Astrocyte (in vitro differentiated cells and primary cell): ENCODE results near the gene ZFHX3. TPM values are rescaled to one million over a fixed set of nuclear protein-coding genes. Genes with fewer than 3 reads are reported as not detected.

Source experiments
- DNase-seq: peaks from one replicate; pipeline ENCODE4 v3.0.0-alpha.2; 2010; ENCODE audit warnings: low read depth
- FAIRE-seq: peaks from 2 replicates; lab custom pipeline; 2011; peaks lifted over from hg19 to GRCh38; lab: Jason Lieb, UNC
- H2AFZ ChIP-seq: 2 replicates; pipeline ENCODE4 v1.6.0; 2012; ENCODE audit warnings: low read depth, low read length, inconsistent platforms
- H3K27ac ChIP-seq: 2 replicates; pipeline ENCODE4 v1.5.1; 2011; ENCODE audit warnings: low read depth, low read length, inconsistent platforms
- H3K27me3 ChIP-seq: 2 replicates; pipeline ENCODE4 v1.6.0; 2011; ENCODE audit warnings: low read length, inconsistent platforms; ENCODE audit not compliant: insufficient read depth
- H3K36me3 ChIP-seq: 2 replicates; pipeline ENCODE4 v1.5.1; 2011; ENCODE audit warnings: low read length, inconsistent platforms; ENCODE audit not compliant: insufficient read depth
- H3K4me1 ChIP-seq: 2 replicates; pipeline ENCODE4 v1.5.1; 2011; ENCODE audit warnings: low read length, inconsistent platforms; ENCODE audit not compliant: insufficient read depth
- H3K4me2 ChIP-seq: 2 replicates; pipeline ENCODE4 v1.6.0; 2012; ENCODE audit warnings: low read length, inconsistent platforms
- H3K4me3 ChIP-seq: 2 replicates; pipeline ENCODE4 v1.5.1; 2011; ENCODE audit warnings: low read depth, mild to moderate bottlenecking, low read length, inconsistent platforms; ENCODE audit not compliant: insufficient read depth
- H3K79me2 ChIP-seq: 2 replicates; pipeline ENCODE4 v1.6.0; 2012; ENCODE audit warnings: mild to moderate bottlenecking, low read length, inconsistent platforms; ENCODE audit not compliant: insufficient read depth
- H3K9ac ChIP-seq: 2 replicates; pipeline ENCODE4 v1.6.0; 2012; ENCODE audit warnings: mild to moderate bottlenecking, low read length, inconsistent platforms
- H3K9me3 ChIP-seq: 2 replicates; pipeline ENCODE4 v1.5.1; 2012; ENCODE audit warnings: low read depth, mild to moderate bottlenecking, low read length, inconsistent platforms; ENCODE audit not compliant: insufficient read depth
- H4K20me1 ChIP-seq: 2 replicates; pipeline ENCODE4 v1.6.0; 2012; ENCODE audit warnings: low read length, inconsistent platforms; ENCODE audit not compliant: insufficient read depth
- H3K27ac Mint-ChIP-seq: one replicate; pipeline ENCODE4 v1.8.0; 2021; ENCODE audit warnings: mild to moderate bottlenecking, mixed read lengths; ENCODE audit not compliant: unreplicated experiment
- H3K27me3 Mint-ChIP-seq: one replicate; pipeline ENCODE4 v1.8.0; 2021; ENCODE audit warnings: low read depth, mixed read lengths; ENCODE audit not compliant: unreplicated experiment
- H3K36me3 Mint-ChIP-seq: one replicate; pipeline ENCODE4 v1.8.0; 2021; ENCODE audit warnings: low read depth, mixed read lengths; ENCODE audit not compliant: unreplicated experiment
- H3K4me1 Mint-ChIP-seq: one replicate; pipeline ENCODE4 v1.8.0; 2021; ENCODE audit warnings: low read depth, mixed read lengths; ENCODE audit not compliant: unreplicated experiment
- H3K4me3 Mint-ChIP-seq: one replicate; pipeline ENCODE4 v1.8.0; 2021; ENCODE audit warnings: mild to moderate bottlenecking, moderate library complexity, mixed read lengths; ENCODE audit not compliant: unreplicated experiment
- H3K9me3 Mint-ChIP-seq: one replicate; pipeline ENCODE4 v1.8.0; 2021; ENCODE audit warnings: mild to moderate bottlenecking, mixed read lengths; ENCODE audit not compliant: unreplicated experiment
- EZH2 ChIP-seq: IDR thresholded peaks from 2 replicates; pipeline ENCODE4 v1.6.1; 2012; ENCODE audit warnings: mild to moderate bottlenecking, low read length, inconsistent platforms; ENCODE audit not compliant: insufficient read depth
- total RNA-seq: library from RNA; stranded (reverse); gene quantifications from 2 replicates; pipeline ENCODE4 v1.2.1, GENCODE V29; 2021
- TF ChIP-seq, protein P1 (sequence below): IDR thresholded peaks from 2 replicates; pipeline ENCODE4 v1.5.1; 2011; ENCODE audit warnings: low read depth, mild to moderate bottlenecking, inconsistent platforms, low read length, moderate library complexity; ENCODE audit not compliant: insufficient read depth

Gene ZFHX3
- total RNA-seq, 1 donor from 2014 or later, result 19.7 TPM

DNA sequence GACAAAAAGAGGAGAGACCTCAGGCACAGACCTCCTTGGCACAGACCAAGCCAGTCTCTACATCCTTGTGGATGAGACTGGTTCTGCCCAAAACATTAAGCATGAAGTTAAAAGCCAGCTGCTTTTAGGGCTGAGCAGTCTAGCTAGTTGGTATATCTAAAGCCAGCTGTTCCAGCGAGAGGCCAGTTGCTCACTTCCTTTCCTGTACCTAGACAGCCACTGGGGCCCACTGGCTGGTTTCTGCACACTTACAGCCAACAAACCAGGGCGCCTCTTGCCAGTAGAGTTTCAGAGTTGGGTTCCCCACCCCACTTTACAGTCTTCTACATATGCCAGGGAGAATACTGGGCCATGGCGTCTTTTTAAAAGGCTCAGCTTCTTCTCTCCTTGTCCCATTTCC is 242.4 kb downstream of the ZFHX3 start:
- Mint-ChIP-seq H3K4me1 (no peaks in the 10 kb centered on the region), H3K36me3 (peaks cover 10% of the 10 kb centered on the region), H3K27me3 (no peaks in the 10 kb centered on the region), H3K9me3 (no peaks in the 10 kb centered on the region), H3K4me3 (no peak overlapping the region), H3K27ac (no peak overlapping the region)
- TF ChIP-seq EZH2, result no peak
- TF ChIP-seq, protein P1, sequence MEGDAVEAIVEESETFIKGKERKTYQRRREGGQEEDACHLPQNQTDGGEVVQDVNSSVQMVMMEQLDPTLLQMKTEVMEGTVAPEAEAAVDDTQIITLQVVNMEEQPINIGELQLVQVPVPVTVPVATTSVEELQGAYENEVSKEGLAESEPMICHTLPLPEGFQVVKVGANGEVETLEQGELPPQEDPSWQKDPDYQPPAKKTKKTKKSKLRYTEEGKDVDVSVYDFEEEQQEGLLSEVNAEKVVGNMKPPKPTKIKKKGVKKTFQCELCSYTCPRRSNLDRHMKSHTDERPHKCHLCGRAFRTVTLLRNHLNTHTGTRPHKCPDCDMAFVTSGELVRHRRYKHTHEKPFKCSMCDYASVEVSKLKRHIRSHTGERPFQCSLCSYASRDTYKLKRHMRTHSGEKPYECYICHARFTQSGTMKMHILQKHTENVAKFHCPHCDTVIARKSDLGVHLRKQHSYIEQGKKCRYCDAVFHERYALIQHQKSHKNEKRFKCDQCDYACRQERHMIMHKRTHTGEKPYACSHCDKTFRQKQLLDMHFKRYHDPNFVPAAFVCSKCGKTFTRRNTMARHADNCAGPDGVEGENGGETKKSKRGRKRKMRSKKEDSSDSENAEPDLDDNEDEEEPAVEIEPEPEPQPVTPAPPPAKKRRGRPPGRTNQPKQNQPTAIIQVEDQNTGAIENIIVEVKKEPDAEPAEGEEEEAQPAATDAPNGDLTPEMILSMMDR, result no peak
- H3K9me3 ChIP-seq, result no peaks in the 10 kb centered on the region
- no peak overlapping the region for H3K4me3 ChIP-seq
- no peak overlapping the region for H3K27ac ChIP-seq
- H2AFZ ChIP-seq, result no peak overlapping the region
- H3K4me1 ChIP-seq, result peaks cover 5% of the 10 kb centered on the region
- no peaks in the 10 kb centered on the region for H3K27me3 ChIP-seq
- H4K20me1 ChIP-seq, result no peaks in the 10 kb centered on the region
- DNase-seq, result no peak
- no peak overlapping the region for H3K4me2 ChIP-seq
- H3K9ac ChIP-seq, result no peak overlapping the region
- FAIRE-seq, result no peak
- H3K36me3 ChIP-seq, result peaks cover 3% of the 10 kb centered on the region
- H3K79me2 ChIP-seq, result no peaks in the 10 kb centered on the region

GRCh38 chr16:72800524-72801161 is 247.3 kb downstream of the ZFHX3 start:
- H4K20me1 ChIP-seq, result no peaks in the 10 kb centered on the region
- H3K4me2 ChIP-seq, result no peak overlapping the region
- H2AFZ ChIP-seq, result no peak overlapping the region
- FAIRE-seq (no peak), DNase-seq (no peak)
- H3K36me3 ChIP-seq, result peaks cover 18% of the 10 kb centered on the region
- TF ChIP-seq, protein P1, result no peak
- no peak for TF ChIP-seq EZH2
- Mint-ChIP-seq H3K4me3 (no peak overlapping the region), H3K36me3 (peaks cover 42% of the 10 kb centered on the region), H3K4me1 (no peaks in the 10 kb centered on the region), H3K27ac (no peak overlapping the region), H3K27me3 (no peaks in the 10 kb centered on the region), H3K9me3 (peaks cover 7% of the 10 kb centered on the region)
- H3K27ac ChIP-seq, result no peak overlapping the region
- H3K27me3 ChIP-seq, result no peaks in the 10 kb centered on the region
- H3K4me1 ChIP-seq, result peaks cover 7% of the 10 kb centered on the region
- no peaks in the 10 kb centered on the region for H3K9me3 ChIP-seq
- no peaks in the 10 kb centered on the region for H3K79me2 ChIP-seq
- no peak overlapping the region for H3K9ac ChIP-seq
- H3K4me3 ChIP-seq, result no peak overlapping the region

GRCh38 chr16:72798264-72798663 is 249.7 kb downstream of the ZFHX3 start:
- Histone ChIP-seq H3K27me3 (no peaks in the 10 kb centered on the region), H3K36me3 (peaks cover 27% of the 10 kb centered on the region), H3K4me1 (peaks cover 7% of the 10 kb centered on the region), H3K79me2 (no peaks in the 10 kb centered on the region), H4K20me1 (no peaks in the 10 kb centered on the region), H3K4me3 (no peak overlapping the region), H3K4me2 (no peak overlapping the region), H2AFZ (no peak overlapping the region), H3K9me3 (no peaks in the 10 kb centered on the region), H3K27ac (no peak overlapping the region), H3K9ac (no peak overlapping the region)
- Mint-ChIP-seq H3K36me3 (peaks cover 62% of the 10 kb centered on the region), H3K27ac (no peak overlapping the region), H3K4me3 (no peak overlapping the region), H3K27me3 (no peaks in the 10 kb centered on the region), H3K9me3 (peaks cover 8% of the 10 kb centered on the region), H3K4me1 (no peaks in the 10 kb centered on the region)
- no peak for FAIRE-seq
- TF ChIP-seq, protein P1, result no peak
- TF ChIP-seq EZH2, result no peak
- no peak for DNase-seq
